ENCODE measurements around the gene RPGR.

DNA sequence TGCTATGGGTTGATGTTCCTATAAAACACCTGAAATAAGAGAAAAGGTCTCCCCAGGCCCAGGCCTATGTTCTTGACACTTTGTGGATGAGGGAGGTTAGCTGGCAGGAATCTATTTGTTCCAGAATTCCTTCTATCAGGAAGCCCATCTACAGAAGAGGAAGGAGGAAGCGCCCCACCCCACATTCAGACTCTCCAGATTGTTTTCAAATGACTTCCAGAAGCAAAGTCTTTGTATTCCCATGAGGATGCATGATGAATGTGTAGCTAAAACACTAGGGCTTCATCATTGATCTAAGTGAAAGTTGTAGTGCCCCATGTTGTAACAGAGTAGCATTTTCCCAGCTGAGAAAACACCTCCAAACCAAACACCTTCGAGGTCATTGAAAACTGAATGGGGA lies 41.5 kb upstream of the RPGR start:
- TF ChIP-seq POLR2A (IDR thresholded peaks at IDR 0.05) = no peak
- TF ChIP-seq, protein P1, sequence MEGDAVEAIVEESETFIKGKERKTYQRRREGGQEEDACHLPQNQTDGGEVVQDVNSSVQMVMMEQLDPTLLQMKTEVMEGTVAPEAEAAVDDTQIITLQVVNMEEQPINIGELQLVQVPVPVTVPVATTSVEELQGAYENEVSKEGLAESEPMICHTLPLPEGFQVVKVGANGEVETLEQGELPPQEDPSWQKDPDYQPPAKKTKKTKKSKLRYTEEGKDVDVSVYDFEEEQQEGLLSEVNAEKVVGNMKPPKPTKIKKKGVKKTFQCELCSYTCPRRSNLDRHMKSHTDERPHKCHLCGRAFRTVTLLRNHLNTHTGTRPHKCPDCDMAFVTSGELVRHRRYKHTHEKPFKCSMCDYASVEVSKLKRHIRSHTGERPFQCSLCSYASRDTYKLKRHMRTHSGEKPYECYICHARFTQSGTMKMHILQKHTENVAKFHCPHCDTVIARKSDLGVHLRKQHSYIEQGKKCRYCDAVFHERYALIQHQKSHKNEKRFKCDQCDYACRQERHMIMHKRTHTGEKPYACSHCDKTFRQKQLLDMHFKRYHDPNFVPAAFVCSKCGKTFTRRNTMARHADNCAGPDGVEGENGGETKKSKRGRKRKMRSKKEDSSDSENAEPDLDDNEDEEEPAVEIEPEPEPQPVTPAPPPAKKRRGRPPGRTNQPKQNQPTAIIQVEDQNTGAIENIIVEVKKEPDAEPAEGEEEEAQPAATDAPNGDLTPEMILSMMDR (IDR thresholded peaks at IDR 0.05 in 8 of 11, conservative IDR thresholded peaks at IDR 0.05 in 3 of 11) = no peak
- TF ChIP-seq POLR2AphosphoS5 (IDR thresholded peaks at IDR 0.05) = no peak
